HG03196 (cell line): ENCODE measurements around the gene BIRC5.
A peak's percentile ranks its signal among the peaks of the same experiment; 100 is the strongest.

Experiments used
- ATAC-seq: cut with Tn5 transposase; IDR thresholded peaks from one replicate; pipeline ENCODE4 v1.9.1; 2021; ENCODE audit not compliant: unreplicated experiment

BIRC5 gene

DNA sequence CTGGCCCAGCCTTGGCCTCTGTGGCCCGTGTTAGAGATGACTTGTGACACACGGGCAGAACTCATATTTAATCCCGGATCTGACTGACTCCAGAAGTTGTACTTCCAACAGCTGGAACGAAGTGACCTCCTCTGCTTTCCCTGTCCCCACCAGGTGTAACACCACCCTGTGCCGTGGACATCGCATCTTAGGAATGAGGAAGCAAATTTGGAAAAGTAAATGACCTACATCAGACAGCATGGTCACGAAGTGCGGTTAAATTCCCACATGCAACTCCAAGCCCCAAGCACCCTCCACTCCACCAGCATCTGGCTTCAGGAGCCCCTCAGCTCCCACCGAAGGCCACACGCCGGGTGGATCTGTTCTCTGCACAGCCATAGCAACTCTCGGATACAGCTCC is 30.1 kb upstream of the BIRC5 start:
- no peak for ATAC-seq

DNA sequence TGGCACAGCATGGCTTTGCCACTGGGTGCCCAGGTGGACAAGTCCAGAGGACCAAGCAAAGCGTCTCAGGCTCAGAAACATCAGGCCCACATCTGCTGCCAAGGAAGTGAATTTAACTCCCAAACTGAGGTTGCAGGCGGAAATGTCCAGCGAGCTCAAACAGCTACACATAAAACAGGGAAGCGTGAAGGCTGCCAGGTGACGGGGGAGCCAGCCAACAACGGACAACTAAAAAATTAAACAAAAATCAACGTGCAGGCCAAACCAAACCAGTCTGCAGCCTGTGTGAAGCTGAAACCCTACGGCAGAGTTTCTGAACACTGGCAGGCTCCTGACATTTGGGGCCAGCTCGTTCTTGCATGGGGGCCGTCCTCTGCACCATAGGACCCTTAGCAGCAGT is 29.7 kb upstream of the BIRC5 start:
- no peak for ATAC-seq

DNA sequence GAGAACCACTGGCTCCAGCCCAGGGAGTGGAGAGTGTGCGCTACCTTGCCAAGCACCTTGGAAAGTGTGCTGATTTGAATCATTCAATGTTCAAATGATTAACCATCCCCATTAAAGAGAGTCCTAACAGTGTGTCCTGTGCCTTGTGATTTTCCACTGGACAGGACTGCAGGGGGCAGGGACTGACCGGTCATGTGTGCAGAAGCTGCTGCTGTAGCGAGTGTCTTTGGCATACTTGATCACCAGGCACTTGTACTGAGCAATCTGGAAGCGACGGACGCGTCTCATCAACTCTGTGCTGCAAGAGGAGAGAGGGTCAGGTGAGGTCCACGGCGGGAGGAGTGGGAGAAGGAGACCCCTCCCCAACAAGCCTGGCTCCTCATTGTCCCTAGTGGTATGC is 29.2 kb upstream of the BIRC5 start:
- no peak for ATAC-seq

DNA sequence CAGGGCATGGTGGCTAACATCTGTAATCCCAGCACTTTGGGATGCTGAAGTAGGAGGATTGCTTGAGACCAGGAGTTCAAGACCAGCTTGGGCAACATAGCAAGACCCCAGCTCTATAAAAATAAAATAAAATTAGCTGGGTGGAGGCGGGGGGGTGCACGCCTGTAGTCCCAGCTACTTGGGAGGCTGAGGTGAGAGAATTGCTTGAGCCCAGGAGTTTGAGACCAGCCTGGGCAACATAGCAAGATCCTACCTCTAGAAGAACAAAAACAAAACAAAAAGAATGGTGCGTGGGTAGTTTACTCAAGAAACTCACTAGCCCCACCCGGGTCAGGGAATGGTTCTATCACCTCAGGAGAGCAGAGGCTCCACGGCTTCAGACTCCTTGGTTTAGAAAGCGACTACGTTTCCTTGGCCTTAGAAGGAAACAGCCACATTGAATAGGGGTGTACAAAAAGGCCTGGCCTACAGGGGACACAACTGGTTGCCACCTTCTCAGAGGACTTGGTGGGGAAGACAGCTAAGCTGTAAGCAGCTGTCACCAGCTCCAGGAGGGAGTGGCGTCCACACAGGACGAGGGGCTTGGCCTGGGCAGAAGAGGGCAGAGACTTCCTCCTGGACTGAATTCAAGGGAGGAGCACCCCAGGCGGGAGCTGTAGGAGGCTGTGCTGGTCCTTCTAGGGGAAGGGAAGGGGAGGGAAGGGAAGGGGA is 27.9 kb upstream of the BIRC5 start:
- ATAC-seq: no peak

DNA sequence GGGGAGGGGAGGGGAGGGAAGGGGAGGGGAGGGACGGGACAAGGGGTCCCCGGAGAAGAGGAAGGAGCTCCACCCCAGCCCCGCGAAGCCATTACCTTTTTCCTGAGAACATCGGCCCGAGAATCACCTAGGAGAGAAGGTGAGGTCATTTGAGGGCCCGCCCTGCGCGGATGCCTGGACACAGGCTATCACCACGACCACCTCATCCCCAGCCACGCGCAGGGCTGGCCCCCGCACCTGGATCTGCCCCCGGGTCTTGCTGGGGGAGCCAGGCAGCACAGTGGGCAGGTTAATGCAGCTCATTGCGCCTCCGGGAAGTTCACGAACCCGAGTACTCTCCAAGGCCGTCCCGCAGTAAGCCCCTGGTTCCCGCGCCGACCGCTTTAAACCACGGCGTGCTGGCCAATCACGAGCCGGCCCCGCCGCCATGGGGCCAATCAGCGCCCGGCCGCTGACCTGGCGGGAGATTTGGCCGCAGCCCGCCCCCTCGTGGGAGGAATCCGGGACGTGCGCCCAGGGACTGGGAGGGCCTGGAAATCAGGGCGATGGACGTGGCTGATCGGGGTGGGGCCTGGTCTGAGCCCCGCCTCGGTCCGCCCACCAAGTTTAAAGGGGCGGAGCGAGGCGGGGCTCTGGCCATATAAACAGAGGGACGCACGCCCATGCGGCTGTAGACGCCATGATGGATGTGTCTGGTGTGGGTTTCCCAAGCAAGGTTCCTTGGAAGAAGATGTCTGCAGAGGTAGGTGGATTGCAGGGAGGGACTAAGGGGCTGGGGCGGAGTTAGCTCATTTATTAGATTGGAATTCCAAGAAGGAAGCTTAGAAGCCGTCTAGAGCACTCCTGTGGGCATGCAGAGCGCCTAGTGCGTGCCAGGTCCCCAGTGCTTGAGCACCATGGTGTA is 27.1 kb upstream of the BIRC5 start, which contains the start of the genes AFMID and TK1:
AFMID (plus strand) TSS at position 671 of the 904 bp plus-strand sequence; CDS start at position 680, 9 bp downstream.
TK1 (minus strand) TSS at position 361 of the 904 bp plus-strand sequence; CDS start at position 303, 58 bp downstream.
- ATAC-seq: peak; percentile 89

DNA sequence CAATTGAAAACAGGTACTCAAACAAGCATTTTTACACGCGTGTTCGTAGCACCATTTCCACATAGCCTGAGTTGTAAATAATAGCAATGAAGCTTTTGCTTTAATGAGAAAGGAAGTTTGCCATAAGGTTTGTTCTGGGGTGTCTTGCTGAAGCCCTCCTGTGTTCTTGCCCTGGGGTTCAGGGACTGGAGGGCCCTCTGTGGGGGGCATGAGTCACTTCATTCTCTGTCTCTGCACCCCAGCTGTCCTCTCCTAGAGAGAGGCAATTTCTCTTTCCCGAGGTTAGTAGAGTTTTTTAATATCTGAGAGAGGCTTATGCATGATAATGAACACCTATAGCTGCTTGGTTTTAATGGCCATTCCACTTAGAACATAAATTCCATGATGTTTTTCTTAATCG is 17.3 kb upstream of the BIRC5 start:
- ATAC-seq: no peak

DNA sequence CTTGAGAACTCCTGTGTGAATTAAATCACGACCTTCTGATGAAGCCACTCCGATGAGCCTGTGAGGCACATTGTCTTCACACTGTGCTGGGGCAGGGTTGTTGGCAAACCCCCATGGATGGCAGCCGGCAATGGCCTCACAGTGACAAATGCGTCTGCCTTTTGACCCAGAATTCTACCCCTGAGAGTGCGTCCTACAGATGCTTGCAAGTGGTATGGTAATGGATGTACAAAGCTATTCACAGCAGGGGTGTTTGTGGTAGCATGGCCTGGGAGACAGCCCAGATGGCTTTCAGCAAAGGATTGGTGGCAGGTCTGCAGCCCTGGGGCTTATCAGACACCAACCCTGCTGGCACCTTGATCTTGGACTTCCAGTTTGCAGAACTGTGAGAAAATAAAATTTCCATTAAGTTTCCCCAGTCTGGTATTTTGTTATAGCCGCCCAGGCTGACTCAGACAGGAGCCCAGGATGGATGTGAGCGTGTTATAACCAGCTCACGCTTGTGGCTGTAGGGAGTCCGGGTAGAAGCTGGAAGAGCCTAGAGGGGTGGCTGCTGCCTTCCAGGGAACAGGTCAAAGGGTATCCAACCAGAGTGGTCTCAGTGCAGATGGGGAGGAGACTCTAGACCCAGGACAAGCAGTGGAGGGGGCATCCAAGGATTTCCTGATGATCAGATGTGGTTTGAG is 16.8 kb upstream of the BIRC5 start:
- no peak for ATAC-seq

DNA sequence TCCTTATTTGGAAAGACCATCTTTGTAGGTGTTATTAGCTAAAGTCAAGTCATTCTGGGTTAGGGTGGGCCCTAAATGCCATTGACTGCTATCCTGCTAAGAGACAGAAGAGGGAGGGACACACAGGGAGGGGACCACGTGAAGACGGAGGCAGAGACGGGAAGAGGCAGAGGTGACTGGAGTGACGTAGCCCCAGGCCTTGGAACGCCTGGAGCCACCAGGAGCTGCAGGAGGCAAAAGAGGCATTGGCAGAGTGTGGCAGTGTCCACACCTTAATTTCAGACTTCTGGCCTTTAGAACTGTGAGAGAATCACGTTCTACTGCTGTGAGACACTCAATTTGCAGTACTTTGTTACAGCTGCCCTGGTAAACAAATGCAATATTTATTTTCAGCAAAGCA is 13.6 kb upstream of the BIRC5 start:
- ATAC-seq: no peak

DNA sequence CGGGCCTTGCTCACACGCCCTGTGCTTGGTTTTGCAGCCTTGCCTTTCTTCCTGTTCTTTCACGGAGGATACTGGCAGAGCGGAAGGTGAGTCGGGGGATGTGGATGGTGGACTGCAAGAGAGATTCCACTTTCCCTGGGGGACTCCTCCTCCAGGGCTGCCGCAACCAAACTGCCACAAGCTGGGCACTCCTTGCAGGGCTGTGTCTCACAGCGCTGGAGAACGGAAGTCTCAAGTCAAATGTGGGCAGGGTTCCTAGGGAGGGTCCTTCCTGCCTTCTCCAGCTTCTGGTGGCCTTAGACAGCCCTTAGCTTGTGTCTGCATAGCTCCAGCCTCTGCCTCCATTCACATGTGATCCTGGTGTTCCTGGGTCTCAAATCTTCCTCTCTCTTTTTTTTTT is 11.4 kb upstream of the BIRC5 start:
- ATAC-seq: no peak

DNA sequence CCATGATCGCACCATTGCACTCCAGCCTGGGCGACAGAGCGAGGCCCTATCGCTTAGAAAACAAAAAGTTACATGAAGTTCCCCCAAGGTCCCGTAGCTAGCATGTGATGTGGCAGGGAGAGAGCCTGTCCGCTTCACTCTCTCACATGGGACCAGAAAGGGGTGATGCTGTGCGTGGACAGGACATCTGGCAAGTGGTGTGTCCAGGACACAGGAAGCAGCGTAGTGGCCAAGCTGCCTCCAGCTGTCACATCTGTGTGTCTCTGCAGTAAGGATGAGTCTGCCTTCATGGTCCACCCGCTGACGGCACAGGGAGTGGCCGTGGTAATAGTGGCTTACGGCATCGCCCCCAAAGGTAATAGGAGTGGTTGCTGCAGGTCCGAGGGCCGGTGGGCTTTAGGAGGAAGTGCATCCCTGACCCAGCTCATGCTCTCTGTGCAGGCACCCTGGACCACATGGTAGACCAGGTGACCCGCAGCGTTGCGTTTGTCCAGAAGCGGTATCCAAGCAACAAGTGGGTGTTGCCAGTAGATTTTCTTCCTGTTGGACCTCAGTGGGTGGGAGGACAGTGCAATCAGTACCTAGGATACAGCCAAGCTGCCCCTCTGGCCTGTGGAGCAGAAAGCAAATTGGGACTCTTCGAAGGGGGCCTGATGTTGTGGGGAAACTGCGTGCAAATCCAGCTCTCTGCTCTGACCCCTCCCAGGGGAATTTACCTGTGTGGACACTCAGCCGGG is 9.5 kb upstream of the BIRC5 start:
- no peak for ATAC-seq

DNA sequence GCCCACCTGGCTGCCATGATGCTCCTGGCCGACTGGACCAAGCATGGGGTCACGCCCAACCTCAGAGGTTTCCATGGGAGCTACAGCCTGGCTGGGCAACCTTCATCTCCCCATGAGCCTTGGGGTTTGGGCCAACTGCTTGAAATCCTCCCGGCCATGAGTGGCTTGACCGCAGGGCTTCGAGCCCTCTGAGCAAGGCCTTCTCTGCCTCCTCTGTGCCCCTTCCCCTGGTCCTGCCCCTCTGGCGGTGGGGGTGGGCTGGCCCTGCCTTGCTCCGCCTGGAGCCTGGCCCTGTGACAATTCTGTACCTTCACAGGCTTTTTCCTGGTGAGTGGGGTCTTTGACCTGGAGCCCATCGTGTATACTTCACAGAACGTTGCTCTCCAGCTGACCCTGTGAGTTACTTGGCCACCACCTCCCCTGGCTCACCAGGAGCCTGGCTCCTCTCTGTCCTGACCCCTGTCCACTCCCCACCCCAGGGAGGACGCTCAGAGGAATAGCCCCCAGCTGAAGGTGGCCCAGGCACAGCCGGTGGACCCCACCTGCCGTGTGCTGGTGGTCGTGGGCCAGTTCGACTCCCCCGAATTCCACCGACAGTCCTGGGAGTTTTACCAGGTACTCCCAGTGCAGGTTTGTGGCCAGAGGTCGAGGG is 8.8 kb upstream of the BIRC5 start:
- no peak for ATAC-seq

DNA sequence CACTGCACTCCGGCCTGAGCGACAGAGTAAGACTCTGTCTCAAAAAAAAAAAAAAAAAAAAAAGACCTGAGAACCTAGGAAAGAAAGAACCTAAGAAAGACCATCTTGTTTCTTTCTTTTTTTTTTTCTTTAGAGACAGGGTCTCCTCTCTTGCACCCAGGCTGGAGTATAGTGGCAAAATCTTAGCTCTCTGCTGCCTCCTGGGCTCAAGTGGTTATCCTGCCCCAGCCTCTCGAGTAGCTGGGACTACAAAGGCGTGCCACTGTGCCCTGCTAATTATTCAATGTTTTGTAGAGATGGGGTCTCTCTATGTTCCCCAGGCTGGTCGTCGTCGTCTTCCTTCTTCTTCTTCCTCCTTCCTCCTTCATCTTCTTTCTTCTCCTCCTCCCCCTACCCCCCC is 7.8 kb upstream of the BIRC5 start:
- no peak for ATAC-seq

DNA sequence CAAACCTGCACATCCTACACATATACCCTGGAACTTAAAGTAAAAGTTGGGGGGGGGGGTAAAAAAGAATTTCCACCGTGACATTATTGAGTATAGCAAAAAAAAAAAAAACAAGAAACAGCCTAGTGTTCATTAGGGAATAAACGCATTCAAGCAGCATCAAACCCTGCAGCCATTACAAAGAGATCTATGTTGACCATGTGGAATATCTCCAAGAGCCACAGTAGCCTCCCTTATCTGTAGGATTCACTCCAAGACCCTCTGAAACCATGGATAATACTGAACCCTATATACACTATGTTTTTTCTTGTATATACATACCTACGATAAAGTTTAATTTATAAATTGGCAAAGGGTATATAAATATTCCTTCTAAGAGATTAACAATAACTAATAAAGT is 5.6 kb upstream of the BIRC5 start:
- ATAC-seq: no peak

DNA sequence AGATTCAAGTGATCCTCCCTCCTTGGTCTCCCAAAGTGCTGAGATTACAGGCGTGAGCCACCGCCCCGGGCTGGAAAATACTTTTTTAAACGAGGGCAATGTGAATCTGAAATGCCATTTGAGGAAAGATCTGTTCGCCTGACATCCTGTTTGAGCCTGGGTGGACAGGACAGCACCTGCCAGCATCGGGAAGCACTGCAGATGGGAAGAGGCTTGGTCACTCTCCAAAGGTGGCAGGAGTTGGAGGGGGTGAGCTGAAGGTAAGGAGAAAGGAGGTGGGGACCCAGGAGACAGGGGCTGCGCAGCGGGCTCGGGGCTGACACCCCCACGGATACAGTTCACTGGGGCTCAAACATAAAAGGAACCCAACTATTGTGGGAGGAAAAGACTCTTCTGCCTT is 3.9 kb upstream of the BIRC5 start:
- no peak for ATAC-seq

DNA sequence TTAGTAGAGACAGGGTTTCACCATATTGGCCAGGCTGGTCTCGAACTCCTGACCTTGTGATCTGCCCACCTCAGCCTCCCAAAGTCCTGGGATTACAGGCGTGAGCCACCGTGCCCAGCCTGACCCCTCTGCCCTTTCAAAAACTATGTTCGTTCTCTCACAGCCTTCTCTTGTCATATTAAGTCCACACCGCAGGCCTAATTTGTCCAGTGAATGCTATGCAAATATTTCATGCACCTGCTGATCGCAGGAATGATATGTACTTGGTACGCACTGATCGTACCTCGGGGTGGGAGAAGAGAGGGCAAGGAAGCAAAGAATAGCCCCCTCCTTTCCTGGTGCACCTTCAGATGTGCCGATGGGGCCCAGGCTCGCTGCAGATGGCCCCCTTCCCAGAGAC is 3.0 kb upstream of the BIRC5 start:
- no peak for ATAC-seq

DNA sequence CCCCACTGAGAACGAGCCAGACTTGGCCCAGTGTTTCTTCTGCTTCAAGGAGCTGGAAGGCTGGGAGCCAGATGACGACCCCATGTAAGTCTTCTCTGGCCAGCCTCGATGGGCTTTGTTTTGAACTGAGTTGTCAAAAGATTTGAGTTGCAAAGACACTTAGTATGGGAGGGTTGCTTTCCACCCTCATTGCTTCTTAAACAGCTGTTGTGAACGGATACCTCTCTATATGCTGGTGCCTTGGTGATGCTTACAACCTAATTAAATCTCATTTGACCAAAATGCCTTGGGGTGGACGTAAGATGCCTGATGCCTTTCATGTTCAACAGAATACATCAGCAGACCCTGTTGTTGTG is 631 bp downstream of the BIRC5 start:
- no peak for ATAC-seq

DNA sequence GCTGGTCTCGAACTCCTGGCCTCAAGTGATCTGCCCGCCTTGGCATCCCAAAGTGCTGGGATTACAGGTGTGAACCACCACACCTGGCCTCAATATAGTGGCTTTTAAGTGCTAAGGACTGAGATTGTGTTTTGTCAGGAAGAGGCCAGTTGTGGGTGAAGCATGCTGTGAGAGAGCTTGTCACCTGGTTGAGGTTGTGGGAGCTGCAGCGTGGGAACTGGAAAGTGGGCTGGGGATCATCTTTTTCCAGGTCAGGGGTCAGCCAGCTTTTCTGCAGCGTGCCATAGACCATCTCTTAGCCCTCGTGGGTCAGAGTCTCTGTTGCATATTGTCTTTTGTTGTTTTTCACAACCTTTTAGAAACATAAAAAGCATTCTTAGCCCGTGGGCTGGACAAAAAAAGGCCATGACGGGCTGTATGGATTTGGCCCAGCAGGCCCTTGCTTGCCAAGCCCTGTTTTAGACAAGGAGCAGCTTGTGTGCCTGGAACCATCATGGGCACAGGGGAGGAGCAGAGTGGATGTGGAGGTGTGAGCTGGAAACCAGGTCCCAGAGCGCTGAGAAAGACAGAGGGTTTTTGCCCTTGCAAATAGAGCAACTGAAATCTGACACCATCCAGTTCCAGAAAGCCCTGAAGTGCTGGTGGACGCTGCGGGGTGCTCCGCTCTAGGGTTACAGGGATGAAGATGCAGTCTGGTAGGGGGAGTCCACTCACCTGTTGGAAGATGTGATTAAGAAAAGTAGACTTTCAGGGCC is 5.5 kb downstream of the BIRC5 start:
- ATAC-seq: no peak

DNA sequence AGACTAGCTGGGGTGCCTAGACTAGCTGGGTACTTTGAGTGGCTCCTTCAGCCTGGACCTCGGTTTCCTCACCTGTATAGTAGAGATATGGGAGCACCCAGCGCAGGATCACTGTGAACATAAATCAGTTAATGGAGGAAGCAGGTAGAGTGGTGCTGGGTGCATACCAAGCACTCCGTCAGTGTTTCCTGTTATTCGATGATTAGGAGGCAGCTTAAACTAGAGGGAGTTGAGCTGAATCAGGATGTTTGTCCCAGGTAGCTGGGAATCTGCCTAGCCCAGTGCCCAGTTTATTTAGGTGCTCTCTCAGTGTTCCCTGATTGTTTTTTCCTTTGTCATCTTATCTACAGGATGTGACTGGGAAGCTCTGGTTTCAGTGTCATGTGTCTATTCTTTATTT is 9.0 kb downstream of the BIRC5 start:
- no peak for ATAC-seq

DNA sequence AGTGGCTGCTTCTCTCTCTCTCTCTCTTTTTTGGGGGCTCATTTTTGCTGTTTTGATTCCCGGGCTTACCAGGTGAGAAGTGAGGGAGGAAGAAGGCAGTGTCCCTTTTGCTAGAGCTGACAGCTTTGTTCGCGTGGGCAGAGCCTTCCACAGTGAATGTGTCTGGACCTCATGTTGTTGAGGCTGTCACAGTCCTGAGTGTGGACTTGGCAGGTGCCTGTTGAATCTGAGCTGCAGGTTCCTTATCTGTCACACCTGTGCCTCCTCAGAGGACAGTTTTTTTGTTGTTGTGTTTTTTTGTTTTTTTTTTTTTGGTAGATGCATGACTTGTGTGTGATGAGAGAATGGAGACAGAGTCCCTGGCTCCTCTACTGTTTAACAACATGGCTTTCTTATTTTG is 9.7 kb downstream of the BIRC5 start:
- no peak for ATAC-seq
